SHP77 (cell line): ENCODE data around the gene KCND1.
"Not testable (repeated sequence)": the region's sequence is repeated elsewhere in the genome, so short reads cannot be mapped to it uniquely, and the experiment has no call there.

Experiments
- DNase-seq, 2 experiments: peaks; one replicate each; lab custom pipeline; 2025; lab: John Stamatoyannopoulos, UW

Gene KCND1

DNA sequence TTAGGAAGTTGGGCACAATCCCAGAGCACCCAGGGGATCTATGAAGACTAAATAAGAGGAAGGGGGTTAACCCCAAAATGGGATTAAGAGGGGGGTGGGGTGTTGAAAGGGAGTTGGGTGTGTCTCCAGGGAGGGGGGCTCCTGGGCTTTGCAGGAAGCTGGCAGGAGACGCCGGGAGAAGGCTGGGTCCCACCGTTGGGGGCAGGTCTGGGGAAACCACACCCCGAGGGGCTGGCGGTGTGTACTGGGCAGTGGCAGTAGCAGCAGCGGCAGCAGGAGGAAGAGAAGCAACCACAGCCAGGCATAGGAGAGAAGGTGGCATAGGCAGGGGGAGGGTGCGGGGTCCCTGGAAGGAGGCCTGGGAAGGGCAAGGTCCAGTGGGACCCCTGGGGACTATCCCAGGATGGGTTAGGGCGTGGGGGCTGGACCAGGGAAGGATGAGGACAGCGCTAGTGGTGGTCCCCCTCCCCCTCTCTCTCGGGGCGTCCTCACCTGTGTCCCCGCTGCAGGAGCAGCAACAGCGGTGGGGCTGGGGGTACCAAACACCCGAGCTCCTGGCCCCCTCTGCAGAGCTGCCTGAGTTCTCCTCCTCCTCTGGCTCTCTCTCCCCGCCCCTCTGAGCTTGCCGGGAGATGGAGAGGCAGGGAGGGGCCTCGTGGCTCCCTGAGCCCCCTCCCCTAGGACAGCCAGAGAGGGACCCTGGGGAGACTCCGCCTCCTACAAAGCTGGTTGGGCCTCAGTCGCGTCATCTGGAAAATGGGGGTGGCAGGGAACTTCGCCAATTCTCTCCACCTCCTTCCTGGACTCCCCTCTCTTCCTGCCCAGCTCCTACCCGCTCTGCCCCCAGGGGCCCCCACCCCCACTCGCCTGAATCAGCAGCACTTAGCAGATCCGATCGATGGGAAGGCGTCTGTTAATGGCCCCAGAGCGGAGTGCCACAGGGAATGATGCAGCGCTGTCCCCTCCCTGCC lies at the start of gene KCND1:
TSS of gene KCND1 (minus strand) at position 596 of the 971 bp plus-strand sequence. CDS start 1,573 bp downstream, outside the sequence.
- no peak for DNase-seq

DNA sequence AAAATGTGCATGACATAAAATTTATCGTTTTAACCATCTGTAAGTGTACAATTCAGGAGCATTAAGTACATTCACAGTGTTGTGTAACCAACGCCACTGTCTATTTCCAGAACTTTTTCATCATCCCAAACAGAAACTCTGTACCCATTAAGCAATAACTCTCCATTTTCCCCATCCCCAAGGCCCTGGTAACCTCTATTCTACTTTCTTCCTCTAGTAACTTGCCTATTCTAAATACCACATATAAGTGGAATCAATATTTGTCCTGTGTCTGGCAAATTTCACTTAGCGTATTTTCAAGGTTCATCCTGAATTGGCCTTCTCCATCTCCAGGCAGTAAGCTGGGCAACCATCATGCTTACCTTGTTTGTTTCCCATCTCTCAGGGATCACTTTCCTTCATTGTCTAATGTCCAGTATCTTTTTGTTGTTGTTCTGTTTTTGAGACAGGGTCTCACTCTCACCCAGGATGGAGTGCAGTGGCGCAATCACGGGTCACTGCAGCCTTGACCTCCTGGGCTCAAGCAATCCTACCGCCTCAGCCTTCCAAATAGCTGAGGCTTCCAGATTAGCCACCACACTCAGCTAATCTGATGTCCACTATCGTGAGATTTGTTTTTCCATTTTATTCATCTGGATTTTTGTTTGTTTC lies 48.1 kb upstream of the KCND1 start:
- no peak for DNase-seq

DNA sequence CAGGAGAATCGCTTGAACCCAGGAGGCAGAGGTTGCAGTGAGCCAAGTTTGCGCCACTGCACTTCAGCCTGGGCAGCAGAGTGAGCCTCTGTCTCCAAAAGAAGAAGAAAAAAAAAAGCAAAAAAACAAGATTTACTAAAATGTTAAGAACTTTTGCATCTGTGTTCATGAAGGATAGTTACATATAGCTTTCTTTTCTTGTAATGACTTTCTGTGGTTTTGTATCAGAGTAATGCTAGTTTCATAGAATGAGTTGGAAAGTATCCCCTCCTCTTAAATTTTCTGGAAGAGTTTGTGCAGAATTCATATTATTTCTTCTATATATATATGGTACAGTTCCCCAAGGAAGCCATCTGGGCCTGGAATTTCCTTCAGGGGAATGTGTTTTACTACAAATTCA lies 47.4 kb upstream of the KCND1 start:
- DNase-seq, result no peak

DNA sequence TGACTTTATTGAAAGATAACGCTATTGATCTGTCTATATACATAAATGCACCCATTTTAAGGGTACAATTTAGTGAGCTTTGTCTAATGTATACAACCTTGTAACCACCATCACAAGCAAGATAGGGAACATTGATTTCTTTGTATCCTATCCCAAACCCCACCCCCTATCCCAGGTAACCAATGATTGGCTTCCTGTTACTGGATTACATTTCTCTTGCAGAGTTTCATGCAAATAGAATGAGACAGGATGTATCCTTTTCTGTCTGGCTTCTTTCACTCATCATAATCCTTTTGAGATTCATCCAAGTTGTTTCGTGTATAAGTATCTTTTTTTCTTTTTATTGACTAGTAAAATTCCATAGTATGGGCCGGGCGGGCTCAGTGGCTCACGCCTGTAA lies 32.1 kb upstream of the KCND1 start:
- DNase-seq, result no peak

DNA sequence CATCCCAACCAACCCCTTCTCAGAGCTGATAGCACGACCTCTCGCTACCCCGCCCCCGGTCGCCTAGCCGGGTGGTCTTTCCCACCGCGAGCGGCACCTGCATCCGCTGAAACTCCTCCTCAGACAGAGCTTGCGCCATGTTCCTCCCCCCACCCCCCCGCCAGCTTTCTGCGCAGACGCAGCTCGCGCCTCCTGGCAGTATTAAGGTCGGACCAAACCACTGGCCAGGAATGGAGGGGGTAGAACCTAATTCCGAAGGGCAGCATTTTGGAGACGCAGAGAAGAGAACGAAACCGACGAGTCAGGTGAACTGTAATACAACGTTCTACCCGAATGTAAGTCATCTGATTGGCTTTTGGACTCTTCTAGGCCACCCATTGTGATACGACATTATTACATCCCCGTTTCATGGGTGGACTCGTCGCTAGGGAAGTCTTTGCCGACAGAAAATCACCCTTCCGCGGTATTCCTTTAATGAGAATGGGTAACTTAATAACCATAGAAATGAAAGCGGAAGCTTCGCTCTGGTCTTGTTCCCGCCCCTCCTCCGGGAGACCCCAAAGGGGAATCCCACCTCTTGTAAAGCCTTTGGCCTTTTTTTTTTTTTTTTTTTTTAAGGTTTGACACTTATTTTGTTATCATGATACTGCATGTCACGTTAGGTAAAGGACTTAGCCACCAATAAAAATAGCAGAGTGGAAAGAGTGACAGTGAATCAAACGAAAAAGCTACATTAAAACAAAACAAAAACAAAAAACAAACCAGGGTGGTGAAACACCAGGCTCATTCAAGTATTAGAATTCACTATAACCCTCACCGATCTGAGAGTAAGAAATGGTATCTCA lies 30.7 kb upstream of the KCND1 start, which contains the start of gene GRIPAP1:
TSS of gene GRIPAP1 (minus strand) at position 174 of the 845 bp plus-strand sequence. CDS start at position 139, 35 bp downstream.
- peak; percentile 55 to 66 for DNase-seq

DNA sequence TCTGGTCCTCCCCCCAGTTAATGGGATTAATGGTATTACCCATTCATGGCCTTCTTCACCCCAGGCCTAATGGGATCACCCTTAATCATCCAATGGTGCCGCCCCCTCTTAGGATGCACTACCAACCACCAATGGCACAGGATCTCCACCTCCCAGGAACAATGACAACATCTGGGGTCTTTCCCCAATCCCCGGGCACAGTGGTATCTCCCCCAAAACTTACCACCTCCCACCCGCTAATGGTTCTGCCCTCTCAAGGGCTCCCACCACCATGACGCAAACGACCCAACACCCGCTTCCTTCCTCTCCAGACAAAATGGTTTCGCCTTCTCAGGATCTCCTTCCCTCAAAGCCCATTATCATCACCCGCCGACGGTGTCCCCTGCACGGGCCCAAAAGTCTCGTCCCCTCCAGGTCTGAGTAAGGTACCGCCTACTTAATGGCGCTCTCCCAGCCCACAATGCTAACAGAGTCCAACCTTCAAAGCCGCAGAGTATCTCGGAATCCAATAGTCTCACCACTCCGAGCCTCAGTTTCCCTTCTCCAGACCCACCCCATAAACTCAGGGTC lies 30.0 kb upstream of the KCND1 start:
- peak in 1 of 2 experiments; percentile 5 for DNase-seq

DNA sequence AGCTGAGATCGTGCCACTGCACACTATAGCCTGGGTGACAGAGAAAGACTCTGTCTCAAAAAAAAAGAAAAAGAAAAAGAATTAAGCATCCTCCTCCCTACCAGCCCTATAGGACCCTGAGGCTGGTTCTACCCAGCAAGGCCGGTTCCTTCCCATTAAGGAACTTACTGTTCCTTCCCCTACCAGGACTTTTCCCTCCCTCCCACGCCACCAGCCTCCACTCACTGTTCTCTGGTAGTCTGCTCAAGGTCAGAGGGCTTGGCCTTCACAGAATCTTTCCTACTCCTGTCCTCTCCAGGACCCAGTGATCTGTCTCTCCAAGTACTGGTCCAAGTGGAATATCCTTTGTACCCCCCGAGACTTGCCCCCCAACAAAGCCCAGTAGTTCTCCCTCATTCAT lies 29.0 kb upstream of the KCND1 start:
- no peak for DNase-seq

DNA sequence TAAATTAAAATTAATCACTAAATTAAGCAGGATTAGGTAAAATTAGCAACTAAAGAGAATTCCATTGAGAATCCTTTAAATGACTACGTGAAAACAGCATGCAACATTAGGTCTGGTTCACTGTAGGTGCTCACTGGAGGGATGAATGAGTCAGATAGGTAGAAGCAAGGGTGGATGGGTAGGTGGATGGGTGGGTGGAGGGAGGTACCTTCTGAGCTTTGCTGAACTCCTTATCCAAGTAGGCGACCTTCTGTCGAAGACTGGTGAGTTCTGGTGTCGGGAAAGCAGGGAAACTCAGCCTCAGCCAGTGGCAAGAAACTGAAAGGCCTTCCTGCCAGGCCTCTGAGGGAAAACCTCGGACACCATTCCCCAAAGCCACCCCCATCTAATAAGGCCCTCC lies 27.4 kb upstream of the KCND1 start:
- DNase-seq, result no peak

DNA sequence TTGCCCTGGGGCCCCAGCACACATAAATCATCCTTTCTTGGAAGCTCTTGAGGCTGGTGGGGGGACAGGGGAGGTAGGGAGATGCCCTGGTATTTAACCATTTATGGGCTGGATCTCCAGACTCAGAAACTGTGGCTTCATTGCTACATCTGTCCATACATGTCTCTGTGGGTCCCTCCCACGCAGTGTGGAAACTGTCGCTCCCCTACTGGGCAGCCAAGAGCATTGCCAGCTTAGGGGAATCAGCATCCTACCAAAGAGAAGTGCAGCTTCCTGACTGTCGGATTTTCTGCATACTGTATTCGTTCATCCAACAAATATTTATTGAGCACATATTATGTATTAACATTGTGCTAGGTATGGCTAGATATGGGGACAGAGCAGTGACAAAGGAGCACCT lies 26.7 kb upstream of the KCND1 start:
- no peak for DNase-seq

DNA sequence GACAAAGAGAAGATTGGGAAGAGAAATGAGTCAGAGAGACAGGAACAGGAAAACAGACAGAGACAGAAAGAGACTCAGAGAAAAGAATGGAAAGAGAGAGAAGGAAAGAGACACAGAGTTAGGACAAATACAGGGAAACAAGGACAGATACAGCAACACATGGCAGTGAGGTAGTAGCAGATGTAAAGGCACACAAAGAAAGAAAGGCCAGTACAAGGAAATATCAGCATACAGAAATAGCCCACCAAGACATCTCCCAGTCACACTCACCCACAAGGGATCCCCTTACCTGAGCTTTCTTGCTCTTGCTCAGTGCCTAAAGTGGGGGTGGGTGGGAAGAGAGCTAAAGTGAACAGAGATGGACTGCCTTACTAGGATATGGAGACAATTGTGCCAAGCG lies 26.2 kb upstream of the KCND1 start:
- no peak for DNase-seq

DNA sequence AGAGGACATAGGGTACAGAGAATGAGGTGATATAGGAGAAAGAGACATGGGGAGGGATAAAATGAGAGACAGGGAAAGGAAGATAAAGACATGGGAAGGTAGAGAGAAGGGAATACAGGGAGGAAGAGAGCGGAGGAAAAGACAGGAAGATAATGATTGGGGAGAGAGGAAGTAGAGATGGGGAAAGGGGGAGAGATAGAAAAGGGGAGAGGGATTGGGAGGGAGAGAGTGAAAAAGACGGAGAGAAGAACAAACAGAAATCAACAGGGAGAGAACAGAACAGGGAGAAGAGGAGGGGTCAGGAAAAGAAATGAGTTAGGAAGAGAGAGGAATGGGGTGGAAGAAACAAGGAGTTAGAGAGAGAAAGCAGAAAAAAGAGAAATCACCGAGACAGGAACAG lies 25.8 kb upstream of the KCND1 start:
- no peak for DNase-seq

DNA sequence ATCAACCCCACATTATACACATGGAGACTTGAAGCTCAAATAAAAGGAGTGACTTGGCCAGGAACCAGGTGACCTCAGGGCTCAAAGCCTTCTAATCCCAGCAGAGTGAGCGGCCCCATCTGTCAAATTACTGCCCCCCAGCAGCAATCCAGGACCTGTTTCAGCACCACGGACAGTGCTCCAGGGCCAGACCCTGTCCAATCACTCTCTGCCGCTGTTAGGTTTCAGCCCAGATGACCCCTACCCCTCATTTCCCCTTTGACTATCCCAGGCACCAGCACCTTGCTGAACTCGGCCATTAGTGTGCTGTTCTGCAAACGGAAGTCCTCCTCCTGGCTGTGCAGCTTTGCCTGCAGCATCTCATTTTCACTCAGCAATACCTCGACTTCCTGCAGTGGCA lies 25.3 kb upstream of the KCND1 start:
- DNase-seq, result no peak

DNA sequence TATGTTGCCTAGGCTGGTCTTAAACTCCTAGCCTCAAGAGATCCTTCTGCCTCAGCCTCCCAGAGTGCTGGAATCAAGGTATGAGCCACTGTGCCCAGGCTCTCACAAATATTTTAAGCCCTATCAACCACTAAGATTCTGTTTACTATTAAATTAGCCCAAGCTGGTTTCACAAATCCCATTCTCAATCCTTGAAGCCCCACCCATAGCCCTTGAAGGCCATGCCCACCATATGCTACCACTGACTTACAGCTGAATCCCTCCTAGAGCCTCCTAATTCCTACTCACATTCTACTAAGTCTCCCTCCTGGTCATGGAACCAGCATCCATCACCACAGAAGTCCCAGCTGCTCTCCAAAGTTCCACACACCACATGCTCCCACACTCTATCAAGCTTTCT lies 20.7 kb upstream of the KCND1 start:
- no peak for DNase-seq

DNA sequence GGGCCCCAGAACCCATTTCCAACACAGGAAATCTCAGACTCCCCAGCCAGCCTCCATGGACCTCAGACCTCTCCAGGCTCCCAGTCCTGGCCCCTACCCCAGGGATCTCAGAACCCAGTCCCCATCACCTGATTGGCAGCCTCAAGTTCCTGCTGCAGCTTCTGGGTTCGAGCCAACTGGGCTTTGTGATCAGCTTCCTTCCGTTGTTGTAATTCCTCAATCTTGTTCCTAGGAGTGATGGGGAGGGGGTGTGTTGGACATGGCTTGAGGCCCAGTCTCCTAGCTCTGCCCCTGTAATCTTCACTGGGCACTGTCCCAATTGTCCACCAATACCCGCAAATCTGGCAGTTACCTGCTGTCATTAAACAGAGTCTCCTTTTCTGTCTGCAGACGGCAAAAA lies 17.8 kb upstream of the KCND1 start:
- DNase-seq, result no peak

DNA sequence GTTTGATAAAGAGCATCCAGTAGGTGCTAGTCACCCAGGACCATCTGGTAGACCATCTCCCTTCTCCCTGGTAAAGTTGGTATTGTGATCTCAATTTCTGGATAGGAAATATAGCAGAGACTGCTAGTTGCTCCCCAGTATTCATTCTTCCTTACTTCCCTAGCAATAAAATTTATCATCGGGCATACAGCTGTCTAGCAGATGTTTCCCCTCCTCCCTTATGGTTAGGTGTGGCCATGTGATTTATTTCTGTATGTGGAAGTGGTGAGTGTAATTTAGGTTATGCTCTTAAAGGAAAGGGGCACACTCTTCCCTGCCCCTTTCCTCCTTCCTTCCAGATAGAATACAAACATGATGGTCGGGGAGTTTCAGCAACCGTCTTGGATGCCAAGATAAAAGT lies 12.3 kb upstream of the KCND1 start:
- no peak for DNase-seq

DNA sequence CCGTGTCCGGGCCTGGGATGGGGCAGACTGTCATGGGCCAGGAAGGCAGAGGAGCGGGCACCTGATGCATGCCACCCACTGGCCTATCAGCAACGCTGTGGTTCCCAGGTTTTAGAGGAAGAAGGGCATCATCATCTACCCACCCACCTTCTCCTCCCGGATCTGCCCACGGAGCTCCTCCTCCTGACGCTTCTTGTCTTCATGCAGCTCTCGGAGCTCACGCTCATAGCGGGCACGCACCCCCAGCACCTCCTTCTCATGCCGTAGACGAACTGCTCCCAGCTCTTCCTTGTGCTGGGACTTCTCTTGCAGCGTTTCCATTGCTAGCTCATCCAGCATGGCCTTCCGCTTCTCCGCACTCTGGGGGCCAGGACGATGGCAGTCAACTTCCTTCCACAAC lies 11.4 kb upstream of the KCND1 start:
- no peak for DNase-seq

DNA sequence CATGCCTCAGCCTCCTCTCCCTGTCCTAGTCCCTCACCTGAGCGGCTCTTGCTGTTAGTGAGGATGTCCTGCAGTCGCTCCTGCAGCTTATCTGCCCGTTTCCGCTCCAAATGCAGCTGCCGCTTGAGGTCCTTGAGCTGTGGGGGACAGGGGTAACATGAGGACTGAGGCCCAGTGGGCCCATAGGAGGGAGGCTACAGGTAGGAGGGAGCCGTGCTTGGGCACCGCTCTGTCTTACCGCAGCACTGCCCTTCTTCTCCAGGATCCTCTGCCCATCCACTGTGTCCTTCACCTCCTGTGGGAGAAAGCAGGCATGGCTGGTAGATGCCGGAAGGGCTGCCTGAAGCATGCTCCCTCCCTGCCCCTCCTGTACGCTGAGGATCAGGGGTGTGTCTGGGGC lies 9.5 kb upstream of the KCND1 start:
- DNase-seq, result no peak

DNA sequence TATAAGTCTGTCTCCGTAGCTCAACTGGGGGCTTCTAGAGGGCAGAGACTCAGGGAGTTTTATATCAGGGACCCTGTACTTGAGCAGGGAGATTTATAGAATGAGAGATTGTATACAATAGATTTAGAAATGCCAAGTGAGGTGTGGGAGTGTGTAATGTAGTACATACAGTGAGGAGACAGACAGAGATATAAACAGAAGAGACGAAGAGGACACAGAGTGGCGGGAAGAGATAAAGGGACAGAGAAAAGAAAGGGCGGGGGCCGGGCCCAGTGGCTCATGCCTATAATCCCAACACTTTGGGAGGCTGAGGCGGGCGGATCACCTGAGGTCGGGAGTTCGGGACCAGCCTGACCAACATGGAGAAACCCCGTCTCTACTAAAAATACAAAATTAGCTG lies 8.7 kb upstream of the KCND1 start:
- DNase-seq, result not testable (repeated sequence)

DNA sequence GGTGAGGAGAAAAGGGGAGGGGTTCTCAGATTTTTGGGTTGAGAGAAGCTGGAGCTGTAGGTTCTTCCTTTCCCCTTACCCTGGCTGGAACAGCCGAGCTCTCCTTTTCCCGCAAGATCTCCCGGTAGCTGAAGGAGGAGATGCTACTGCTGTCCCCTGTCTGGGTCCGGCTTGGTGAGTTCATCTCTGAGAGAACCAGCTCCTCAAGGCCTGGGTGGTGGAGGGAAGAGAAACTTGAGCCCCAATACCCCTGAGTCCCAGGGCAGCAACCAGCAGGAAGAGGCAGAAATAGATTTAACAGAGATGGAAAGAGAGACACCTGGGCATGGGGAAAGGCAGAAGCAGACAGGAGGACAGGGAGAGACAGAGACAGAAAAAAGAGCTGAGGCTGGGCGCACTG lies 6.6 kb upstream of the KCND1 start:
- DNase-seq, result no peak

DNA sequence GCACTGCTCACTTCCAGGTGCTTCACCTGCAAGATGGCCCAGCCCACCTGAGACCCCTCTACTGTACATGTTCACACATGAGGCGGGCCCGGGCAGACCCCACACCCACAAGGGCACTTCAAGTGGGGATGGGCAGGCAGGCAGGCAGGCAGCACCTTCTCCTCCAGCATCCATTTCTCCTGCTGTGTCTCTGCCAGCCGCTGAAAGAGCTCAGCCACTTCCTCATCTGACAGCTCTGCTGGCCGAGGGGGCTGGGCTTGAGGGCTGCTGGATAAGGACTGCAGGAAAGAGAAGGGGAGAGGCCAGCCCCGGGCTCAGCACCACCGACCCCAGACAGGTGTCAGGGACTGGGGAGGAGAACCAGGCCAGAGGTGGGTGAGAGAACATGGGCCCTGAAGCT lies 4.4 kb upstream of the KCND1 start:
- DNase-seq, result no peak

DNA sequence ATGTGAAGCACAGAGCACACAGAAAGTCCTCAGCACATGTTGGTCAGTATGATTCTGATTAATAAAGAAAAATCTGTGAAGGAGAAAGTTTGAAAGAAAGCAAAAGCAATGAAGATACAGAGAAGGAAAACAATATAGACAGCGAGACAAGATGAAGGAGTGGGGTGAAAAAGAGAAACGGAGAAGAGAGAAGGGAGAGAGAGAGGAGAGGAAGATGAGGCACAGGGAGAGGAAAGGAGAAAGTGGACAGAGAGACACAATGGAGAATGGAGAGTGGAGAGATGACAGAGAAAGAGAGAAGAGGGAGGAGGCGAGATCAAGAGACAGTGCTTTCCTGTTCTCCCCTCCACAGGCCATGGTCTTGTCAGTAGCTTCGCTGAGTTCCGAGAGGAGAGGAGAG lies 3.9 kb upstream of the KCND1 start:
- DNase-seq, result no peak

DNA sequence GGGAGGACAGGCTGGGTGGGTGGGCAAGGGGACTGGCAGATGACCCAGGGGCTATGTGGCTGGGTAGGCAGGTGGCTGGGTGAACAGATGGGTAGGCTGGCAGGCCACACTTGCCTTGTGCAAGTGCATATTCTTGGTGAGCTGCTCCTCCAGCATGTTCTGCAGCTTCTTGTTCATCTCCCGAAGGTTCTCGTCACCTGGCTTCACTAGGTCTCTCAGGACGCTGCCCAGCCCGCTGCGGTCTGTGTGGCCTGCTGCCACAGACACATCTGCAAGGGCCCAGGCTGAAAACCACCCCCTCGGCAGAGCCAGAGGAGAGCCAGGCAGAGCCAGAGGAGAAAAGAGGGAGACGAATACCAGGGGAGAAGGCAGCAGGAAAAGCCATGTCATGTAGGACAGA lies 3.4 kb upstream of the KCND1 start:
- DNase-seq, result no peak
